DOHH2 (cell line): ENCODE measurements around the gene BMP2.

Source experiments
- CTCF ChIP-seq: fragments of 200-600 bp; sonication (generic); IDR thresholded peaks from one replicate; pipeline ENCODE4 v1.5.1; 2014; ENCODE audit warnings: antibody characterized with exemption, mild to moderate bottlenecking, low read depth, low read length; ENCODE audit not compliant: poor library complexity, severe bottlenecking
- EZH2phosphoT487 ChIP-seq: fragments of 200-600 bp; sonication (generic); IDR thresholded peaks from 2 replicates; pipeline ENCODE4 v1.6.1; 2017; ENCODE audit warnings: borderline replicate concordance, mild to moderate bottlenecking, antibody characterized with exemption, low read length, moderate library complexity, mixed read lengths

GRCh38 chr20:6780433-6781190 lies 13.1 kb downstream of the BMP2 start:
- TF ChIP-seq CTCF (no peak), EZH2phosphoT487 (no peak)
